NB4 (cell line): Measurements from ENCODE around the gene STYX.

ENCODE experiments used
- MAX ChIP-seq: IDR thresholded peaks from 2 replicates; pipeline ENCODE4 v1.6.1; 2011; ENCODE audit warnings: low read depth, low read length
- POLR2A ChIP-seq: IDR thresholded peaks from 2 replicates; pipeline ENCODE4 v1.6.1; 2011; ENCODE audit warnings: mild to moderate bottlenecking; ENCODE audit not compliant: insufficient read length; ENCODE audit errors: extremely low read depth
- TF ChIP-seq, protein P1 (sequence below): IDR thresholded peaks from one replicate; pipeline ENCODE4 v1.5.1; 2012; ENCODE audit warnings: low read depth, low read length

GRCh38 chr14:52808101-52808500, 78.1 kb downstream of the STYX start:
- TF ChIP-seq, protein P1, sequence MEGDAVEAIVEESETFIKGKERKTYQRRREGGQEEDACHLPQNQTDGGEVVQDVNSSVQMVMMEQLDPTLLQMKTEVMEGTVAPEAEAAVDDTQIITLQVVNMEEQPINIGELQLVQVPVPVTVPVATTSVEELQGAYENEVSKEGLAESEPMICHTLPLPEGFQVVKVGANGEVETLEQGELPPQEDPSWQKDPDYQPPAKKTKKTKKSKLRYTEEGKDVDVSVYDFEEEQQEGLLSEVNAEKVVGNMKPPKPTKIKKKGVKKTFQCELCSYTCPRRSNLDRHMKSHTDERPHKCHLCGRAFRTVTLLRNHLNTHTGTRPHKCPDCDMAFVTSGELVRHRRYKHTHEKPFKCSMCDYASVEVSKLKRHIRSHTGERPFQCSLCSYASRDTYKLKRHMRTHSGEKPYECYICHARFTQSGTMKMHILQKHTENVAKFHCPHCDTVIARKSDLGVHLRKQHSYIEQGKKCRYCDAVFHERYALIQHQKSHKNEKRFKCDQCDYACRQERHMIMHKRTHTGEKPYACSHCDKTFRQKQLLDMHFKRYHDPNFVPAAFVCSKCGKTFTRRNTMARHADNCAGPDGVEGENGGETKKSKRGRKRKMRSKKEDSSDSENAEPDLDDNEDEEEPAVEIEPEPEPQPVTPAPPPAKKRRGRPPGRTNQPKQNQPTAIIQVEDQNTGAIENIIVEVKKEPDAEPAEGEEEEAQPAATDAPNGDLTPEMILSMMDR, result no peak
- no peak for TF ChIP-seq POLR2A
- no peak for TF ChIP-seq MAX
